KMS-11 (cell line): ENCODE data around the gene NADK2.

Experiments used
- H2AFZ ChIP-seq: fragments of 200-600 bp; sonication (generic); 2 replicates; pipeline ENCODE4 v1.6.1; 2016; ENCODE audit warnings: antibody characterized with exemption, mixed run types, low read depth
- H3K27ac ChIP-seq: fragments of 200-600 bp; sonication (generic); 2 replicates; pipeline ENCODE4 v1.6.1; 2016; ENCODE audit warnings: mild to moderate bottlenecking, mixed run types
- H3K27me3 ChIP-seq: fragments of 200-600 bp; sonication (generic); 2 replicates; pipeline ENCODE4 v1.6.1; 2017; ENCODE audit warnings: mild to moderate bottlenecking, low read depth, mixed run types, moderate library complexity; ENCODE audit not compliant: insufficient read depth
- H3K36me3 ChIP-seq: fragments of 200-600 bp; sonication (generic); 2 replicates; pipeline ENCODE4 v1.6.1; 2017; ENCODE audit warnings: mild to moderate bottlenecking, mixed run types; ENCODE audit not compliant: insufficient read depth
- H3K4me1 ChIP-seq: fragments of 200-600 bp; sonication (generic); 2 replicates; pipeline ENCODE4 v1.6.1; 2016; ENCODE audit warnings: mild to moderate bottlenecking, low read depth, mixed run types; ENCODE audit not compliant: poor library complexity, severe bottlenecking
- H3K4me2 ChIP-seq: fragments of 200-600 bp; sonication (generic); 2 replicates; pipeline ENCODE4 v1.7.0; 2016; ENCODE audit warnings: mild to moderate bottlenecking, mixed run types
- H3K4me3 ChIP-seq: fragments of 200-600 bp; sonication (generic); IDR thresholded peaks from 2 replicates; pipeline ENCODE4 v1.6.1; 2017; ENCODE audit warnings: low read depth, low read length, mixed read lengths; ENCODE audit not compliant: insufficient read depth
- H3K79me2 ChIP-seq: fragments of 200-600 bp; sonication (generic); 2 replicates; pipeline ENCODE4 v1.6.1; 2016; ENCODE audit warnings: low read depth, mixed run types; ENCODE audit not compliant: insufficient read depth
- H3K9ac ChIP-seq: fragments of 200-600 bp; sonication (generic); 2 replicates; pipeline ENCODE4 v1.6.1; 2016; ENCODE audit warnings: mild to moderate bottlenecking, mixed run types
- H4K20me1 ChIP-seq: fragments of 200-600 bp; sonication (generic); 2 replicates; pipeline ENCODE4 v1.6.1; 2016; ENCODE audit warnings: mild to moderate bottlenecking, mixed run types; ENCODE audit not compliant: insufficient read depth
- CTCF ChIP-seq: fragments of 200-600 bp; sonication (generic); conservative IDR thresholded peaks from 2 replicates; pipeline ENCODE4 v1.6.1; 2017; ENCODE audit warnings: low read depth, mild to moderate bottlenecking, antibody characterized with exemption, low read length, moderate library complexity, mixed read lengths

The NADK2 gene

GRCh38 chr5:36232533-36232932 is 9.2 kb downstream of the NADK2 start:
- TF ChIP-seq CTCF, result no peak
- Histone ChIP-seq H4K20me1 (no peaks in the 10 kb centered on the region), H3K4me1 (peaks cover 15% of the 10 kb centered on the region), H3K4me3 (no peak overlapping the region), H3K9ac (no peak overlapping the region), H3K4me2 (no peak overlapping the region), H3K36me3 (no peaks in the 10 kb centered on the region), H3K27ac (no peak overlapping the region), H3K27me3 (no peaks in the 10 kb centered on the region), H3K79me2 (peaks cover 19% of the 10 kb centered on the region; the same call in 1 of the 2 replicates), H2AFZ (no peak overlapping the region)

- TF ChIP-seq CTCF, result no peak
- Histone ChIP-seq H3K9ac (no peak overlapping the region), H3K36me3 (no peaks in the 10 kb centered on the region), H4K20me1 (no peaks in the 10 kb centered on the region), H3K27ac (no peak overlapping the region), H3K79me2 (peaks cover 6% of the 10 kb centered on the region; the same call in 1 of the 2 replicates), H2AFZ (no peak overlapping the region), H3K27me3 (no peaks in the 10 kb centered on the region), H3K4me1 (no peaks in the 10 kb centered on the region), H3K4me2 (no peak overlapping the region), H3K4me3 (no peak overlapping the region)
Measured at GRCh38 chr5:36230151-36230790, 11.5 kb downstream of the NADK2 start.

GRCh38 chr5:36228505-36228904 is 13.2 kb downstream of the NADK2 start:
- no peak for TF ChIP-seq CTCF
- no peaks in the 10 kb centered on the region for H3K4me1 ChIP-seq
- no peak overlapping the region for H3K4me3 ChIP-seq
- H3K36me3 ChIP-seq, result no peaks in the 10 kb centered on the region
- H3K9ac ChIP-seq, result no peak overlapping the region
- no peak overlapping the region for H3K4me2 ChIP-seq
- peaks cover 6% of the 10 kb centered on the region; the same call in 1 of the 2 replicates for H3K79me2 ChIP-seq
- H2AFZ ChIP-seq, result no peak overlapping the region
- no peaks in the 10 kb centered on the region for H4K20me1 ChIP-seq
- H3K27me3 ChIP-seq, result no peaks in the 10 kb centered on the region
- no peak overlapping the region for H3K27ac ChIP-seq

- Histone ChIP-seq H3K9ac (no peak overlapping the region), H3K79me2 (no peaks in the 10 kb centered on the region; the same call in 1 of the 2 replicates), H2AFZ (no peak overlapping the region), H3K27me3 (no peaks in the 10 kb centered on the region), H3K27ac (no peak overlapping the region), H3K36me3 (no peaks in the 10 kb centered on the region), H3K4me2 (no peak overlapping the region), H3K4me3 (no peak overlapping the region), H3K4me1 (no peaks in the 10 kb centered on the region), H4K20me1 (no peaks in the 10 kb centered on the region)
- no peak for TF ChIP-seq CTCF
Measured at GRCh38 chr5:36227046-36227445, 14.7 kb downstream of the NADK2 start.
